Naive thymus-derived CD4-positive, alpha-beta T cell (primary cell): ENCODE results near the gene MRPS11. TPM values are rescaled to one million over a fixed set of nuclear protein-coding genes. Genes with fewer than 3 reads are reported as not detected.

Experiments
- ATAC-seq: fragments of 150-1000 bp; cut with Tn5 transposase; 2 replicates; pipeline ENCODE4 v1.10.0; 2021; ENCODE audit warnings: mild to moderate bottlenecking, moderate library complexity
- CTCF ChIA-PET: fragments of 350-600 bp; sonication (Branson Sonifier 250); formaldehyde crosslinking; loops from one replicate; lab custom pipeline; 2021; ENCODE audit warnings: antibody characterized with exemption; lab: Charles Lee
- POLR2A ChIA-PET: fragments of 350-600 bp; sonication (Branson Sonifier 250); formaldehyde crosslinking; loops from one replicate; lab custom pipeline; 2021; ENCODE audit warnings: antibody characterized with exemption, inconsistent platforms; lab: Charles Lee
- DNase-seq, 9 donors: peaks; one replicate each; pipeline versions ENCODE4 v3.0.0 to v3.0.0-alpha.2; 2020 to 2022; ENCODE audit warnings: mixed read lengths in 1 of 9
- H3K27ac ChIP-seq: one replicate; pipeline ENCODE4 v1.7.0; 2013; ENCODE audit warnings: mild to moderate bottlenecking, low read depth, low read length, moderate library complexity
- H3K27me3 ChIP-seq, 2 donors: one replicate each; pipeline ENCODE4 v1.7.0; 2013; ENCODE audit warnings: low read length in 2 of 2, mild to moderate bottlenecking in 2 of 2, moderate library complexity in 2 of 2; ENCODE audit not compliant: control insufficient read depth in 2 of 2, insufficient read depth in 2 of 2
- H3K36me3 ChIP-seq, 3 experiments: 1 replicate in 2 of 3; 2 replicates in 1 of 3; pipeline ENCODE4 v1.7.0; 2013; ENCODE audit warnings: low read length in 3 of 3, mild to moderate bottlenecking in 3 of 3, moderate library complexity in 1 of 3; ENCODE audit not compliant: insufficient read depth in 3 of 3, control insufficient read depth in 2 of 3
- H3K4me1 ChIP-seq, 2 donors: one replicate each; pipeline ENCODE4 v1.7.0; 2013; ENCODE audit warnings: low read length in 2 of 2, mild to moderate bottlenecking in 2 of 2, moderate library complexity in 1 of 2; ENCODE audit not compliant: control insufficient read depth in 2 of 2, insufficient read depth in 2 of 2
- H3K4me3 ChIP-seq: 2 replicates; pipeline ENCODE4 v1.7.0; 2013; ENCODE audit warnings: mild to moderate bottlenecking, low read length
- H3K9me3 ChIP-seq, 3 experiments: 1 replicate in 2 of 3; 2 replicates in 1 of 3; pipeline ENCODE4 v1.7.0; 2013; ENCODE audit warnings: low read length in 3 of 3; ENCODE audit not compliant: control insufficient read depth in 2 of 3
- H3K27ac Mint-ChIP-seq, 9 donors: one replicate each; pipeline ENCODE4 v1.8.0; 2020 to 2022; ENCODE audit warnings: mixed read lengths in 9 of 9, mild to moderate bottlenecking in 8 of 9, moderate library complexity in 5 of 9, inconsistent platforms in 2 of 9
- H3K27me3 Mint-ChIP-seq, 5 donors: one replicate each; pipeline ENCODE4 v1.8.0; 2021 to 2022; ENCODE audit warnings: mixed read lengths in 5 of 5, mild to moderate bottlenecking in 1 of 5
- H3K36me3 Mint-ChIP-seq, 5 donors: one replicate each; pipeline ENCODE4 v1.8.0; 2020 to 2022; ENCODE audit warnings: mixed read lengths in 5 of 5, mild to moderate bottlenecking in 3 of 5, inconsistent platforms in 1 of 5
- H3K4me1 Mint-ChIP-seq, 7 donors: one replicate each; pipeline ENCODE4 v1.8.0; 2020 to 2022; ENCODE audit warnings: mixed read lengths in 7 of 7, mild to moderate bottlenecking in 3 of 7, inconsistent platforms in 1 of 7
- H3K4me3 Mint-ChIP-seq, 10 donors: one replicate each; pipeline ENCODE4 v1.8.0; 2020 to 2022; ENCODE audit warnings: mild to moderate bottlenecking in 10 of 10, mixed read lengths in 10 of 10, moderate library complexity in 6 of 10, inconsistent platforms in 2 of 10
- H3K9me3 Mint-ChIP-seq, 11 donors: one replicate each; pipeline ENCODE4 v1.8.0; 2020 to 2022; ENCODE audit warnings: mixed read lengths in 11 of 11, mild to moderate bottlenecking in 4 of 11, inconsistent platforms in 1 of 11, moderate library complexity in 1 of 11
- intact Hi-C, 2 donors: fragments of 100-400 bp; cut with micrococcal nuclease; formaldehyde crosslinking; loops; one replicate each; pipeline ENCODE4 v1.15.1; 2023
- polyA plus RNA-seq, 2 donors: library from polyadenylated mRNA; unstranded; fragments of 300-500 nt; fragmentation: Illumina TruSeq; gene quantifications; one replicate each; pipeline ENCODE4 v1.2.3, GENCODE V29; 2021
- total RNA-seq, 6 experiments: library from RNA in 5 of 6; stranded (reverse) in 5 of 6; gene quantifications; 1 replicate in 5 of 6; 2 replicates in 1 of 6; pipeline ENCODE4 v1.2.3 and lab custom pipeline; 2021 to 2026

The MRPS11 gene
- total and polyA plus RNA-seq, 7 experiments from 2014 or later: 12.8 to 77.6 (median 28.3) TPM

DNA sequence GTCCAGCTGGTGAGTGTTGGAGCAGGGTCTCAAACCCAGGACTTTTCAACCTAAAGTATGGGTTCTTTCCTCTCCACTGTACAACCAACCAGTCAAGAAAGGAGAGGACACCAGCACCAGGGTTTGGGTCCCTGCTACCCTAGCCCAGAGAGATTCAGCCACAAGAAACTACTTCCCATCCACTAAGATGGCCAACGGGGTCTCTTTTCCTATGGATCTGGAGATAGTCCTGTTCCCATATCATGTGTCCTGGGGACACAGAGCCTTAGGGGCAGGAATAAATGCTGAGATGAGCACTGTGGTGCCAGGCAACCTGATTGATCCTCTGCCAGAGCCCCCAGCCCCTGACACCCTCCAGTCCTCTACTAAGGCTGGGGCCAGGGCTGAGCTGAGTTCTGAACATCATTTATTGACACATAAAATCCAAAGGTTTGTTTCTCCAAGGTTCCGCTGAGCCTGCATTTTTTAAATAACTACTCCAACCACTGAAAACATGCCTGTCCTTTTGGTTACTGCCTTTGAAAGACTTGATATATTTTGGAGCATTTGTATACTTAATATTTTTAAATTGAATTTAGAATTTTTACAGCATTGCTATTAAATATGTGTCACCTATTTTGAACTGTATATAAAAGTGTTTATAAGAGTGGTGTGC is 26.3 kb upstream of the MRPS11 start:
- intact Hi-C loops: no loop called here
- ATAC-seq (no peak), DNase-seq (no peak)
- peaks cover 26 to 55% (median 49%) of the 10 kb centered on the region in 5 donors for H3K27me3 Mint-ChIP-seq
- no peaks in the 10 kb centered on the region for H3K4me1 ChIP-seq
- H3K27ac Mint-ChIP-seq: no peak overlapping the region
- peaks cover 0 to 3% of the 10 kb centered on the region in 2 donors for H3K27me3 ChIP-seq
- H3K4me1 Mint-ChIP-seq: no peaks in the 10 kb centered on the region
- H3K4me3 Mint-ChIP-seq: no peak overlapping the region
- POLR2A ChIA-PET: no interaction called here
- H3K9me3 Mint-ChIP-seq: peaks cover 3 to 22% (median 11%) of the 10 kb centered on the region in 11 donors
- H3K36me3 ChIP-seq: no peaks in the 10 kb centered on the region
- H3K27ac ChIP-seq: no peak overlapping the region
- no peaks in the 10 kb centered on the region for H3K9me3 ChIP-seq
- H3K36me3 Mint-ChIP-seq: peaks cover 0 to 21% (median 14%) of the 10 kb centered on the region in 5 donors
- H3K4me3 ChIP-seq: no peak overlapping the region
- CTCF ChIA-PET: no interaction called here

DNA sequence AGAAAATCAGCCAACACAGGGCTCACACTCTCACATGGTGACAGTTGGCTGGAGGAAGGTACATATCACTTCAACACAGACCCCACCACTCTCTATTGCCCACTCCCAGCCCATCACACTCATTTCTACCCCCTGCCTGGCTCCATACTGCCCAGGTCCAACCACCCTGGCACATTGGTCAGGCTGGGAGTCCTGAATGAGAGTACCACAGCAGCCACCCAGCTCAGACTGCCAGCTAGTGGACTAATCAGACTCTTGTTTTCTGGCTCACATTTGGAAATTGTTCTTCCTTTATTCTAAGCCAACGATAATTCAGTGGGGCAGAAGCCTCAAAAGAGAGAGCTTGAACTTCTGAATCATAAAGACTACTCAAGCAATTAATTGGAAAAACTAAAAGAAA is 20.3 kb upstream of the MRPS11 start:
- Histone ChIP-seq H3K27ac (no peak overlapping the region), H3K27me3 (no peaks in the 10 kb centered on the region), H3K4me3 (no peak overlapping the region), H3K4me1 (no peaks in the 10 kb centered on the region), H3K9me3 (no peaks in the 10 kb centered on the region), H3K36me3 (no peaks in the 10 kb centered on the region)
- ATAC-seq: no peak
- peaks cover 3 to 22% (median 11%) of the 10 kb centered on the region in 11 donors for H3K9me3 Mint-ChIP-seq
- H3K36me3 Mint-ChIP-seq: peaks cover 0 to 21% (median 8%) of the 10 kb centered on the region in 5 donors
- no peak overlapping the region for H3K4me3 Mint-ChIP-seq
- ChIA-PET POLR2A (no interaction called here), CTCF (no interaction called here)
- H3K27ac Mint-ChIP-seq: no peak overlapping the region
- peaks cover 0 to 7% (median 5%) of the 10 kb centered on the region in 7 donors for H3K4me1 Mint-ChIP-seq
- intact Hi-C loops: no loop called here
- peaks cover 18 to 36% (median 23%) of the 10 kb centered on the region in 5 donors for H3K27me3 Mint-ChIP-seq
- no peak for DNase-seq

- H3K4me1 Mint-ChIP-seq: peaks cover 0 to 7% (median 5%) of the 10 kb centered on the region in 7 donors
- no peak for DNase-seq
- Histone ChIP-seq H3K36me3 (no peaks in the 10 kb centered on the region), H3K27ac (no peak overlapping the region), H3K4me1 (no peaks in the 10 kb centered on the region), H3K9me3 (no peaks in the 10 kb centered on the region), H3K4me3 (no peak overlapping the region), H3K27me3 (no peaks in the 10 kb centered on the region)
- H3K36me3 Mint-ChIP-seq: peaks cover 0 to 20% (median 8%) of the 10 kb centered on the region in 5 donors
- H3K27me3 Mint-ChIP-seq: peaks cover 17 to 33% (median 21%) of the 10 kb centered on the region in 5 donors
- H3K4me3 Mint-ChIP-seq: no peak overlapping the region
- no peak overlapping the region for H3K27ac Mint-ChIP-seq
- intact Hi-C loops: no loop called here
- CTCF ChIA-PET: no interaction called here
- POLR2A ChIA-PET: no interaction called here
- peaks cover 3 to 20% (median 11%) of the 10 kb centered on the region in 11 donors for H3K9me3 Mint-ChIP-seq
- ATAC-seq: no peak
Measured at GRCh38 chr15:88447741-88448140, 19.8 kb upstream of the MRPS11 start.

DNA sequence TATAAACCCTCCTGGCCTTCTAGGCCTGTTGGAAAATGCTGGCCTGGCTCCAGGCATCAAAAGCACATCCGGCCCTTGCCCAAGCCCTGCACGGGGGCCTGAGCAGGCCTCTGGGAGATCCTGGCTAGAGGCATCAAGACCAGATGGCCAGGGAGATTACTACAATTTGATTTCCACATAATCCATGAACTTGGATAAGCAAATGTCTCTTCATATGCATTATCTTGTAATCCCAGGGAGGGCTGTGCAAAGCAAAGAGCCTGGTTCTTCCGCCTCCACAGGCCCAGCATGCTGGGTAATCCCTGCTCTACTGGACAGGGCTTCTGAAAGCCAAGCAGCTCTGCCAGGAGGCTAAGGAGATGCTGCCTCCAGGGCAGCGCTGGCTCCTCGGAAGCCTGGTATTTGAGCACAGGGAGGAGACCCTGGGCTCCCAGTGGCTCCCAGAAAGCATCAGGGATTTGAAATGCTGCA is 18.5 kb upstream of the MRPS11 start:
- no peak overlapping the region for H3K27ac Mint-ChIP-seq
- no peak for DNase-seq
- H3K27me3 Mint-ChIP-seq: peaks cover 7 to 22% (median 13%) of the 10 kb centered on the region in 5 donors
- no peaks in the 10 kb centered on the region for H3K27me3 ChIP-seq
- H3K4me1 Mint-ChIP-seq: peaks cover 0 to 7% (median 5%) of the 10 kb centered on the region in 7 donors
- ChIA-PET CTCF (no interaction called here), POLR2A (no interaction called here)
- H3K4me3 Mint-ChIP-seq: no peak overlapping the region
- intact Hi-C loops: no loop called here
- H3K36me3 Mint-ChIP-seq: peaks cover 0 to 7% (median 0%) of the 10 kb centered on the region in 5 donors
- peaks cover 0 to 8% (median 2%) of the 10 kb centered on the region in 11 donors for H3K9me3 Mint-ChIP-seq
- ATAC-seq: no peak
- no peak overlapping the region for H3K4me3 ChIP-seq
- H3K27ac ChIP-seq: no peak overlapping the region
- no peaks in the 10 kb centered on the region for H3K9me3 ChIP-seq
- H3K4me1 ChIP-seq: no peaks in the 10 kb centered on the region
- no peaks in the 10 kb centered on the region for H3K36me3 ChIP-seq

GRCh38 chr15:88449581-88449980 is 17.9 kb upstream of the MRPS11 start:
- no peaks in the 10 kb centered on the region for H3K9me3 ChIP-seq
- no peaks in the 10 kb centered on the region for H3K36me3 ChIP-seq
- H3K36me3 Mint-ChIP-seq: peaks cover 0 to 2% (median 0%) of the 10 kb centered on the region in 5 donors
- no peak overlapping the region for H3K27ac Mint-ChIP-seq
- H3K4me1 Mint-ChIP-seq: peaks cover 2 to 12% (median 6%) of the 10 kb centered on the region in 7 donors
- H3K27ac ChIP-seq: no peak overlapping the region
- no peaks in the 10 kb centered on the region for H3K27me3 ChIP-seq
- no peaks in the 10 kb centered on the region for H3K4me1 ChIP-seq
- no peak overlapping the region for H3K4me3 ChIP-seq
- H3K4me3 Mint-ChIP-seq: no peak overlapping the region
- intact Hi-C loops: no loop called here
- peaks cover 0 to 3% (median 1%) of the 10 kb centered on the region in 11 donors for H3K9me3 Mint-ChIP-seq
- ATAC-seq (no peak), DNase-seq (no peak)
- H3K27me3 Mint-ChIP-seq: peaks cover 1 to 16% (median 10%) of the 10 kb centered on the region in 5 donors
- ChIA-PET CTCF (interaction anchor here (0.7 to 1.2 kb wide), 2 partner anchors 12 to 890 kb away, joined by 3 read pairs; no protein-coding TSS in a partner anchor), POLR2A (no interaction called here)

GRCh38 chr15:88450125-88450798 is 17.2 kb upstream of the MRPS11 start:
- POLR2A ChIA-PET: no interaction called here
- Mint-ChIP-seq H3K36me3 (no peaks in the 10 kb centered on the region), H3K9me3 (peaks cover 0 to 2% (median 0%) of the 10 kb centered on the region in 11 donors), H3K4me1 (peaks cover 2 to 13% (median 8%) of the 10 kb centered on the region in 7 donors), H3K4me3 (peak overlapping the region in 3 of 10 donors; percentile 7 to 30 (median 22)), H3K27me3 (peaks cover 0 to 14% (median 8%) of the 10 kb centered on the region in 5 donors), H3K27ac (no peak overlapping the region)
- Histone ChIP-seq H3K27ac (no peak overlapping the region), H3K36me3 (no peaks in the 10 kb centered on the region), H3K4me1 (no peaks in the 10 kb centered on the region), H3K9me3 (no peaks in the 10 kb centered on the region), H3K27me3 (no peaks in the 10 kb centered on the region), H3K4me3 (no peak overlapping the region)
- intact Hi-C loops: loop anchor here in 1 of 2 donors (10.0 kb wide), 1 partner anchor 205 kb away; no protein-coding TSS in a partner anchor
- peak; percentile 21 to 72 (median 44) for DNase-seq
- peak; percentile 67 for ATAC-seq
- CTCF ChIA-PET: interaction anchor here (0.7 to 1.2 kb wide), 2 partner anchors 12 to 890 kb away, joined by 3 read pairs; no protein-coding TSS in a partner anchor
